ENCODE data around the gene ZNF140.
A peak's percentile ranks its signal among the peaks of the same experiment; 100 is the strongest.

ZNF140 gene

DNA sequence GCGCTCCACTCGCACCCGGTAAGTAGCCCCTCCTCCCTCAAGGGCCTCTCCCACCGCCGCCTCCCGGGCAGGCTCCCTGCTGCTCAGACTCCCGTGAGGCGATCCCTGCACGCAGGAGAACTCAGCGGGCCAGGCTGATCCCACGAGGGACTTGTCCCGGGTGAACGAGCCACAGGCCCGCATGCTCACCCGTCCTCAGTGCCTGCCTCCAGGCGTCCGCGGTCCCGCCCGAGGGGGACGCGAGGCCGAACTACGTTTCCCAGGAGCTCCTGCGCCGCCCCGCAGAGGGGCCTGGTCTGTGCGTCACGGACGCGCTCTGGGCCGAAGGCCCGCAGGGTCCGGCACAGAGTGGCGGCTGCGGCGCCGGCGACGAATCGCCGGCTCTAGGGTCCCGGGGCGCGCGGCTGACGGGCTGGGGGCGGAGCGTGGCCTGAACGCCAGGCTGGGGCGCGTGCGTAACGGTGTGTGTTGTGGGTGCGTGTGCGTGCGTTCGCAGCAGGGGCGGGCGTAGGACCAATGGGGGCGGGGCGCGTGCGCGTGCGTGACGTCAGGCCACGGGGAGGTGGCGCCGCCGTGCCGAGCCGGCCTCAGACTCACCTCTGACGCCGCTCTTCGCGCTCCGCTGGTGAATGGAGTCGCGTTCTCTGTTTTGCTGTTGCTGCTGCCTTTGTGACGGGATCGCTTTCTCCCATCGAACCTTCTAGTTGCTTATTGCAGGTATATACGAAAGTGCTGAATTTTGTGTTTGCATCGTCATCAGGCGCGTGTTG, 49.5 kb downstream of the ZNF140 start, which contains the start of the genes ZNF10 and ZNF891:
Gene ZNF10, plus strand, starts transcription at position 590 of the 770 bp plus-strand sequence. CDS start 13,866 bp downstream, outside the sequence.
Gene ZNF891, minus strand, starts transcription at position 237 of the 770 bp plus-strand sequence. CDS start 8,356 bp downstream, outside the sequence.
- TF ChIP-seq, protein P1, sequence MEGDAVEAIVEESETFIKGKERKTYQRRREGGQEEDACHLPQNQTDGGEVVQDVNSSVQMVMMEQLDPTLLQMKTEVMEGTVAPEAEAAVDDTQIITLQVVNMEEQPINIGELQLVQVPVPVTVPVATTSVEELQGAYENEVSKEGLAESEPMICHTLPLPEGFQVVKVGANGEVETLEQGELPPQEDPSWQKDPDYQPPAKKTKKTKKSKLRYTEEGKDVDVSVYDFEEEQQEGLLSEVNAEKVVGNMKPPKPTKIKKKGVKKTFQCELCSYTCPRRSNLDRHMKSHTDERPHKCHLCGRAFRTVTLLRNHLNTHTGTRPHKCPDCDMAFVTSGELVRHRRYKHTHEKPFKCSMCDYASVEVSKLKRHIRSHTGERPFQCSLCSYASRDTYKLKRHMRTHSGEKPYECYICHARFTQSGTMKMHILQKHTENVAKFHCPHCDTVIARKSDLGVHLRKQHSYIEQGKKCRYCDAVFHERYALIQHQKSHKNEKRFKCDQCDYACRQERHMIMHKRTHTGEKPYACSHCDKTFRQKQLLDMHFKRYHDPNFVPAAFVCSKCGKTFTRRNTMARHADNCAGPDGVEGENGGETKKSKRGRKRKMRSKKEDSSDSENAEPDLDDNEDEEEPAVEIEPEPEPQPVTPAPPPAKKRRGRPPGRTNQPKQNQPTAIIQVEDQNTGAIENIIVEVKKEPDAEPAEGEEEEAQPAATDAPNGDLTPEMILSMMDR (IDR thresholded peaks at IDR 0.05; ENCODE audit: insufficient read depth, low read depth, low read length, missing control alignments): no peak
- H3K4me3 ChIP-seq (ENCODE audit: low read depth, low read length): peak within 1 kb of the TSS; percentile 83
- peak; percentile 99 for DNase-seq (ENCODE audit: low read depth)

DNA sequence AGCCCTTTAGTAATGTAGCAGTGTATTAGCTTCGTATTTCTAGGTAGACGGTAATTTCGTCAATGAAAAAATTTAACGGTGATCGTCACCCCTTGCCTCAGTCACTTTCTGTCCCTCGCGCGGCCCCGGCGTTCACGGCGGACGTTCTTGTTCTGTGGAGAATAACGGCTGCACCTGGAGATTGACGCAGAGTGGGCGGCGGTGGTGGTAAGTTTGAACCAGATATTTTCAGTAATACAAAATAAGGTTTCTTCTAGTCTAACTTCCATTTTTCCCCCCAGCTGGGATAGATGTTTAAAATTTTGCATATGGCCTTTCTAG, 50.0 kb downstream of the ZNF140 start:
- TF ChIP-seq, protein P1 (IDR thresholded peaks at IDR 0.05; ENCODE audit: insufficient read depth, low read depth, low read length, missing control alignments): no peak
- no peak for DNase-seq (ENCODE audit: low read depth)
- peak overlapping the region; percentile 83 for H3K4me3 ChIP-seq (ENCODE audit: low read depth, low read length)

DNA sequence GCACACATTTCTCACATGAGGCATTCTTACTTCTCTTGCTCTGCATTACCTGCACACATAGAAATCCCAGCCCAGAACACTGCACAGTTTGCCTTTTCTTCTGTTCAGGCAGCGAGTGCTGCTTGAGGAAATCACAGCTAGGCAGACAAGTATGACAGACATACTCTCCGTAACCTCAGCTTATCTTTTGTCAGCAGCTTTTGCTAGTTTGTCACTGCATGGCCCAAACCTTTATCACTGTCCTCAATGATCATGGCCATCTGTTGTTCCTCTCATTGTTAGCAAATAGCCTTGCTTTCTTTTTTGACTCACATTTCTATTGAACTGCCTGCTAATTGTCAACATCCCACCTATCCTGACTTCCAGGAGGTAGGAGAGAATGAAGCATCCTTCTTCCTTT, 55.0 kb downstream of the ZNF140 start:
- no peak for DNase-seq (ENCODE audit: low read depth)
- TF ChIP-seq, protein P1 (IDR thresholded peaks at IDR 0.05; ENCODE audit: insufficient read depth, low read depth, low read length, missing control alignments): no peak

DNA sequence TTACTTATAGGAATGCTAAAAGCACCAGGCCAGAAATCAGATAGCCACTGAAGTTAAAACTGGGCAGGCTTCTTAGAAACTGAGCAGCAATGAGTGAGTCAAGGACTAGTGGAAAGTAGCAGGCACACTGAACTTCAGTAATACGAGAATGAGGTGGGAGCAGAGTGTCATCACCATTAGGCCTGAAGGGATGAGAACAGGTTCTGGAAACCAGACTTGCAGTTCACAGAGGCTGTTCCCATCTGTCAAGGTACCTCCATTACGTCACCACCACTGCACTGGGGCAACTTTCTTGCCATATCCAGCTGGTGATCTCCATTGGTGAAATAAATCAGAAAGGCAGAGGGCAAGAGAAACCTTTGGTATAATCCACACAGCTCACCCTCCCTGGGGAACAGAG, 65.3 kb downstream of the ZNF140 start:
- no peak overlapping the region for H3K4me3 ChIP-seq (ENCODE audit: low read depth, low read length)
- TF ChIP-seq, protein P1 (IDR thresholded peaks at IDR 0.05; ENCODE audit: insufficient read depth, low read depth, low read length, missing control alignments): no peak
- DNase-seq (ENCODE audit: low read depth): no peak

More for the DNA sequence above, 55.0 kb downstream of the ZNF140 start:
- H3K4me3 ChIP-seq (ENCODE audit: low read depth, low read length): no peak overlapping the region

DNA sequence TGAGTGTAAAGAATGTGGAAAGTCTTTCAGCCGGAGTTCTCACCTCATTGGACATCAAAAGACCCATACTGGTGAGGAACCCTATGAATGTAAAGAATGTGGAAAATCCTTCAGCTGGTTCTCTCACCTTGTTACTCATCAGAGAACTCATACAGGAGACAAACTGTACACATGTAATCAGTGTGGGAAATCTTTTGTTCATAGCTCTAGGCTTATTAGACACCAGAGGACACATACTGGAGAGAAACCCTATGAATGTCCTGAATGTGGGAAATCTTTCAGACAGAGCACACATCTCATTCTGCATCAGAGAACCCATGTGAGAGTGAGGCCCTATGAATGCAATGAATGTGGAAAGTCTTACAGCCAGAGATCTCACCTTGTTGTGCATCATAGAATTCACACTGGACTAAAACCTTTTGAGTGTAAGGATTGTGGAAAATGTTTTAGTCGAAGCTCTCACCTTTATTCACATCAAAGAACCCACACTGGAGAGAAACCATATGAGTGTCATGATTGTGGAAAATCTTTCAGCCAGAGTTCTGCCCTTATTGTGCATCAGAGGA, 75.5 kb downstream of the ZNF140 start:
- no peak overlapping the region for H3K4me3 ChIP-seq (ENCODE audit: low read depth, low read length)
- DNase-seq (ENCODE audit: low read depth): no peak
- TF ChIP-seq, protein P1 (IDR thresholded peaks at IDR 0.05; ENCODE audit: insufficient read depth, low read depth, low read length, missing control alignments): no peak

Measured in GM12865 (cell line).